ENCODE measurements around the gene LSP1. TPM values are rescaled to one million over a fixed set of nuclear protein-coding genes. Genes with fewer than 3 reads are reported as not detected.

The LSP1 gene
- total and polyA plus RNA-seq, 12 donors = 4.0 to 1,341 (median 278) TPM

GRCh38 chr11:1899090-1899489 lies 46.2 kb downstream of the LSP1 start:
- intact Hi-C loops (cut with DNase I) = loop anchor here (5.0 to 10.0 kb wide), 2 partner anchors 43 to 46 kb away; partner anchors contain the start of gene MRPL23 (in 1 of the 2)
- DNase-seq = no peak
- WGBS, 4 donors = 85 to 100% (median 94%) methylated on average over 4 of the region's 4 CpGs
- Histone ChIP-seq H3K27me3 (no peaks in the 10 kb centered on the region), H3K9me3 (replicated peaks in 1 of 3) (no peaks in the 10 kb centered on the region), H3K4me3 (no peak overlapping the region), H3K4me1 (replicated peaks in 1 of 2) (no peaks in the 10 kb centered on the region), H3K27ac (no peak overlapping the region), H3K36me3 (replicated peaks in 1 of 2) (no peaks in the 10 kb centered on the region)
- TF ChIP-seq POLR2A (IDR thresholded peaks at IDR 0.05) = no peak
- no peak for TF ChIP-seq CTCF (IDR thresholded peaks at IDR 0.05)

- Histone ChIP-seq H3K27me3 (no peaks in the 10 kb centered on the region), H3K27ac (no peak overlapping the region), H3K4me3 (no peak overlapping the region), H3K36me3 (replicated peaks in 1 of 2) (no peaks in the 10 kb centered on the region), H3K4me1 (replicated peaks in 1 of 2) (no peaks in the 10 kb centered on the region), H3K9me3 (replicated peaks in 1 of 3) (no peaks in the 10 kb centered on the region)
- no peak for DNase-seq
- intact Hi-C loops (cut with DNase I) = loop anchor here (5.0 to 10.0 kb wide), 2 partner anchors 43 to 45 kb away; partner anchors contain the start of gene MRPL23 (in 1 of the 2)
- TF ChIP-seq POLR2A (IDR thresholded peaks at IDR 0.05) (no peak), CTCF (IDR thresholded peaks at IDR 0.05) (no peak)
- WGBS, 4 donors = 79 to 86% (median 83%) methylated on average over 5 of the region's 5 CpGs
These were observed 46.8 kb downstream of the LSP1 start for GRCh38 chr11:1899686-1900085.

GRCh38 chr11:1906181-1906580 lies 53.3 kb downstream of the LSP1 start:
- DNase-seq = no peak
- H3K4me3 ChIP-seq = no peak overlapping the region
- H3K9me3 ChIP-seq (replicated peaks in 1 of 3) = no peaks in the 10 kb centered on the region
- intact Hi-C loops (cut with DNase I) = no loop called here
- no peaks in the 10 kb centered on the region for H3K4me1 ChIP-seq (replicated peaks in 1 of 2)
- H3K27me3 ChIP-seq = no peaks in the 10 kb centered on the region
- no peak for TF ChIP-seq CTCF (IDR thresholded peaks at IDR 0.05)
- no peak for TF ChIP-seq POLR2A (IDR thresholded peaks at IDR 0.05)
- 40 to 51% (median 44%) methylated on average over 5 of the region's 5 CpGs for WGBS, 4 donors
- peak overlapping the region in 2 of 5 donors; percentile 65 to 83 for H3K27ac ChIP-seq
- H3K36me3 ChIP-seq (replicated peaks in 1 of 2) = no peaks in the 10 kb centered on the region

GRCh38 chr11:1906611-1907423 lies 53.9 kb downstream of the LSP1 start:
- Histone ChIP-seq H3K9me3 (replicated peaks in 1 of 3) (no peaks in the 10 kb centered on the region), H3K27ac (peak overlapping the region in 3 of 5 donors; percentile 19 to 83 (median 65)), H3K4me1 (replicated peaks in 1 of 2) (no peaks in the 10 kb centered on the region), H3K36me3 (replicated peaks in 1 of 2) (no peaks in the 10 kb centered on the region), H3K4me3 (no peak overlapping the region), H3K27me3 (no peaks in the 10 kb centered on the region)
- WGBS, 4 donors = 71 to 85% (median 74%) methylated on average over 13 to 14 of the region's 14 CpGs
- intact Hi-C loops (cut with DNase I) = no loop called here
- no peak for DNase-seq
- TF ChIP-seq CTCF (IDR thresholded peaks at IDR 0.05) = no peak
- TF ChIP-seq POLR2A (IDR thresholded peaks at IDR 0.05) = no peak

Data from adrenal gland (tissue), 12 donors.